HS-27A (cell line): ENCODE measurements around the gene NRXN3.

Source experiments
- DNase-seq: peaks from one replicate; pipeline ENCODE4 v3.0.0-alpha.2; 2012; ENCODE audit warnings: low read depth, missing footprints

NRXN3 gene

DNA sequence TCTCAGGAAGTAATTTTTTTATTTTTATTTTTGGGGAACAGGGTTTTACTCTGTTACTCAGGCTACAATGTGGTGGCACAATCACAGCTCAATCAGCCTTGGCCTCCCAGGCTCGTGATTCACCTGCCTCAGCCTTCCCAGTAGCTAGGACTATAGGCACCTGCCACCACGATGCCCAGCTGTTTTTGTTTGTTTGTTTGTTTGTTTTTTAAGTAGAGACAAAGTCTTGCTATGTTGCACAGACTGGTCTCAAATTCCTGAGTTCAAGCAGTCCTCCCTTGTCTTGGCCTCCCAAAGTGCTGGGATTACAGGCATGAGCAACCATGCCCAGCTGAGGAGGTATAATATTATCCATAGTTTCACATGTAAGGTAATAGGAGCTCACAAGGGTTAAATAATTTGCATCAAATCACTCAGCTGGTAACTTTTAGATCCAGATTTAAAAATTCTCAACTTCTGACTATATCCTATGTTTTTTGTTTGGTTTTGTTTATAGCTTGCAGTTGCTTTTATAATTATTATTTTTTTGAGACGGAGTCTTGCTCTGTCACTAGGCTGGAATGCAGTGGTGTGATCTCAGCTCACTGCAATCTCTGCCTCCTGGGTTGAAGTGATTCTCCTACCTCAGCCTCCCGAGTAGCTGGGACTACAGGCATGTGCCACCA lies 1411.9 kb downstream of the NRXN3 start:
- DNase-seq: no peak

DNA sequence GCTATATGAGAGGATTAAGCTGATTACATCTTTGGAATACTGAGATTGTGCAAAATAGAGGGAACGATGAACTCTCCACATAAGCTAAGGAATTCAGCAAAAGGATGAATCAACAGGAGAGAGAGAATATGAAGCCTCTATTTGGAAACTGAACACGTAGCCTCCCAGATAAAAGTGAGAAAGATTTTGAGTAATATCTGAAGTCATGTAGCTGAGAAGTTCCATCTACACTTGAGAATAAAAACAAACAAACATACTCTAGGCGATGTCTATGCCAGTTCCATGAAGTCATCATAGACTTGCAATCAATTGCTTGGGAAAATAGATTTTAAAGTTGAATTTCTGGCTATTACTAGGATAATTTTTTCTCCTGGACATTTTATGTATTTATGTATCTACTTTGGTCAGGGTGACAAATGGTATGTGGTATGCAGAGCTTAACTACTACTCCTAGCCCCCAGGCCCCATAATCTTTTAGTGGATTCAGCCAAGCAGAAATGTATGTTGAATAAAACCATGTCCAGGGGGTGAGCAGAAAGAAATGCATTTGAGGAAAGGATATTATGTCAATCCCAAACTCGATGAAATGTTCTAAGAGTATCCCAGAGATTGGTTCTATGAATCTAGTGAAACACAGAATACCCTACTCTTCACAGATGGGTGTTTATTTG lies 1413.7 kb downstream of the NRXN3 start:
- no peak for DNase-seq

- no peak for DNase-seq
Measured at GRCh38 chr14:79584679-79585078, 1414.5 kb downstream of the NRXN3 start.

DNA sequence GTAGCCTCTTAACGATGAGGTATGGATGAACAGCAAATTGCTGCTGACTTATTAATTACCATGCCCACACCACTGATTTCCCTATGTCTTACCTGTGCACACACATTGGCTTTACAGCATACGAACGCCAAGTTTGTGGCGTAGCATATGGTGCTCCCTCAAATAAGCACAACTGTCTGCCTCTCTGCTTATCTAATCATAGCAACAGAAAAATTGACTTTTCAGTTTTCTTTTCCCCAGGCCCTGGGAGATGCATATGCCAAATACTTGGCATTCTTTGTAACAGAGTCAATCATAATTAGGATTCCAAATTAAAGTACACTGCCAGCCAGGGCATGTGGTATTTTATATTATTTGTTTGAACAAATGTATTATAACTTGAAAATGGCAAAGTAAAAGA lies 1415.7 kb downstream of the NRXN3 start:
- DNase-seq: no peak

DNA sequence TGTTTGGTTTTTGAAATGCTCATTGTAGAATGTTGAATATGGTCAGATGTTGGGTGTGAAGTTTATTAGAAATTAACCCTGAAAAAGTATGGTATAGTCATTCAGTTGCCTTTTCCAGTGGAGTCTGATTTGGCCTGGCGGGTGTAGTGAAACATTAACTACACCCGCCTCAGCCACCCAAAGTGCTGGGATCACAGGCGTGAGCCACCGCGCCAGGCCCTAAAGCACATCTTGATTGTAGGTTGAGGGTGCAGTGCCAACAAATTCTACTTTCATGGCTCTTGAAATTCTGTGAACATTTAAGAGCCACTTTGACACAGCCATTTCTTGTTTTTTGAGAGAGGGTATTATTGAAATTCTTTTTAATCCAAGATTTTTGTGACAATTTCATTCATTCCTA lies 1416.2 kb downstream of the NRXN3 start:
- DNase-seq: no peak

DNA sequence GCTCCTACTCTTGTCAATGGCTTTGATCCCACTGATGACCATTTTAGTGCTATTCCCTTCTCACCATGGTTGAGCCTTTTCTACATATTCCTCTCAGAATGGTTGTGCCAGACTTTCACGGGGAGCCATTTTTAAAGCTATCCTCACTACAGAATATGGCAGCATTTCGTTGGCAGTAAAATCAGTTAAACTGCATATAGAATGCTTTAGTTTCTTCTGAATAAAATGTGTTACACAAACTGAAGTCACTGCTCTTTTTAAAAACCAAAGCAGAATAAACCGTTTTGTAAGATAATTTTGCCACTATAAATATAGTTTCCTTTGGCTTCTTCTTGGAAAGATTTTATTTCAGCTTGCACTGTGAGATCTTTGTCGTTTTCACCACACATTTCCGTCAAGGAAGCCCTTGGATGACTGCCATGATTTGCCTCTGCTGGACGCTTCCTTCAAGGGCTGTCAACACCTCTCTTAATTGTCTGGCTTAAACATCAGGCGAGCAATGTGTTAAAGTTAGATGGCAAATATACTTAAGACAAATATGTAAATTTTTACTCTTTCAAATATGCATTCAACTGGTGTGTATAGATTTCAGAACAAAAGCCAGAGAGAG lies 1416.9 kb downstream of the NRXN3 start:
- no peak for DNase-seq

DNA sequence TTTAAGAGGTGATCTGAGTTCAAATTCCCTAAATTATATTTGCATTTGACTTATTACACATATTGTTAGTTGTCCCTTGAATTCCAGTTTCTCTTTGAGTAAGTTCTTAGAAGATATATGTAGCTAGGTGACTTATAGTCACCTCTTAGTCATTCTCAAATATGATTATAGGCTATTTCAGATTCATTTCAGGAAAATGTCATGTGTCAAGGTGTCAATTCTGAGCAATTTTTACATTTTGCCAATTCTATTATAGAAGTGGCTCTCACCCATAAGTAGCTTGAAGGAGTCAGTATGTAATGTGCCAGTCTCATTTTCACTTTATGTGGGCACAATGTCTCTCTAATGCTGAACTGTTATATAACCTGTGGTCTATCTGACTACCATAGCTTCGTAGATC lies 1417.7 kb downstream of the NRXN3 start:
- DNase-seq: no peak

GRCh38 chr14:79588398-79588797 lies 1418.2 kb downstream of the NRXN3 start:
- no peak for DNase-seq

GRCh38 chr14:79596551-79596950 lies 1426.4 kb downstream of the NRXN3 start:
- no peak for DNase-seq

DNA sequence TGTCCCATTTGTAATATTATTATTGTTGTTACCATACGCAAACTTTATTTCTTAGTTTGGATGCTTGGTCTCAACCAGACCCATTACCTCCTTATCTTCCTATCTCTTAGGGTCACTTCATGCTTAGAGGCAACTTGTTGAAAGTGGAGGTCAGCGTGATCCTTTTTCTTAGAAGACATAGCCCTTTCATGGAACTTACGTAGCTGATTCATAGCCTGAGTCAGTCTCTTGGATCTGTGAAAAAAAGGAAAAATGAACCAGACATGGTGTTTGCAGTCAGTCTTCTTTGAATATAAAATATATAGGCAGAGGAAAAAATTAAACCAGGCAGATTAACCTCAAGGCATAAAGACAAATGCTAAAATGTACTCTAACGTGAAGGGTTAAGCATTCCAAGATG lies 1427.4 kb downstream of the NRXN3 start:
- no peak for DNase-seq

DNA sequence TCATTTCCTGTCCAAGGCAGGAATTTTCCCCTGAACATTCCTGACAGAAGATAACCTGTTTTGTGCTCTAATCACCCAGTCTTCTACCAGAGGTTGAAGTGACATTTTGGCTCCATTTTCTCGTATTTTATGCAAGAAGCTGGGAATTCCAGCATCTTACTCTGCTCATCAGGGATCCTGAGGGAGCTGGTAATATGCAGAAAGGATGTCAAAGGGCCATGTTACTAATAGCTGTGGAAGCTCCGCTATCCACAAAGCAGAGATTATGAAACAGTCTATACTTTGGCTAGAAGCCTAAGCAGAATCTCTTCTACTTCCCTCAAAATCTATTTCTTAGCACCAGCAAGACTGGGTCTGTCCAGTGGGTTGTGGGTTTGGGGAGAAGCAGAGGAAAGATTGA lies 1428.2 kb downstream of the NRXN3 start:
- DNase-seq: no peak

GRCh38 chr14:79599239-79599638 lies 1429.1 kb downstream of the NRXN3 start:
- DNase-seq: no peak

- DNase-seq: no peak
Measured at GRCh38 chr14:79600406-79600805, 1430.2 kb downstream of the NRXN3 start.

DNA sequence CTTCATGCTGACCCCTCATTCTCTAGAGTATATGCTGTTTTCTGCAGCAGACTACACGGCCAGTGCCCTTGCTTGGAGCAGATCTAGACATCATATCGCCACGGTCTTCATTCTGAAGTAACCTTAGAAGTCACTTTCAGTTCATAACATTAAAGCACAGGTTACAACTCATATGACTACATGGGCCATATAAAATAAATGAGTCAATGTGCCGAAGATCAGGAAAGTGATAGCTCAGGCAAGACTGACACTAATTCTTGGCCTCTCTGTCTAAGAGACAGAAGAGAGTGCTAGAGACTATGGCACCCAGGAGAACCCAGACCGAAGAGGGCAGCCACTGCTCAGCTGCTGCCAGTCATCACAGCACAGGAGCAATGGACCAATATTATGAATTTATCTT lies 1431.4 kb downstream of the NRXN3 start:
- no peak for DNase-seq

DNA sequence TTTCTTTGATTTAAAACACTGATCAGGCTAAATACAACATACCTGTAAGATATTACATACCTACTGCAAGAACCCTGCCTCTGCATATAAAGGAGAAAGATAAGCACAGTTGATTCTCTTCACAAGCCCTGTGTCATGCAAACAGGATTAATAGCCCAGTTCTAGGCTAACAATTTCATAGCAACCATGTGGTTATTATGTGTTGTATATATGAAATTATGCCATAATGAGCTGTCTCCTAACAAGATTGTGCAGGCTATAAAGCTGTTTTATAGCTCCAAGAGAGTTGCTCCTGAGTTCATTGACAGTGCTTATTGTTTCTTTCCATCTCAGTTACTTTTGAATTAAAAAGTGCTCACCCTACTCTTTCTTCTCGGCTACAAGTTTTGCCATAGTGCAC lies 1431.9 kb downstream of the NRXN3 start:
- no peak for DNase-seq

DNA sequence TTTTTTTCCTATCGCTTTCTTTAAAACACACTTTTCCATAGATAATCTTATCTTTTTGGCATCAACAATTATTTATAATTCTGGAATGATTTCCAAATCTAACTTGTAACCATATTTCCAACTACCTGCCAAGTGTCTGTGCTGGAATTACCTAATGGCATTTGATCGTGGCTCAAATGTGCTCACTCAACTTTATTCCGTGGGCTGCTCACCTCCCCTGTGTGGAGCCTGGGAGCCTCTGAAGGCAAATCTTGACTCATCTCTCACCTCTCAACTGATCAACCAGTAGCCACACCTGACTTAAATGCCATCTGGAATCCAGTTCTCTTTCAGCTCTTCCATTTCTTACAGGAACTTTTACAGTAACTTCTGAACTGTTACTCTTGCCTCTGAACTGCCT lies 1432.6 kb downstream of the NRXN3 start:
- DNase-seq: no peak

DNA sequence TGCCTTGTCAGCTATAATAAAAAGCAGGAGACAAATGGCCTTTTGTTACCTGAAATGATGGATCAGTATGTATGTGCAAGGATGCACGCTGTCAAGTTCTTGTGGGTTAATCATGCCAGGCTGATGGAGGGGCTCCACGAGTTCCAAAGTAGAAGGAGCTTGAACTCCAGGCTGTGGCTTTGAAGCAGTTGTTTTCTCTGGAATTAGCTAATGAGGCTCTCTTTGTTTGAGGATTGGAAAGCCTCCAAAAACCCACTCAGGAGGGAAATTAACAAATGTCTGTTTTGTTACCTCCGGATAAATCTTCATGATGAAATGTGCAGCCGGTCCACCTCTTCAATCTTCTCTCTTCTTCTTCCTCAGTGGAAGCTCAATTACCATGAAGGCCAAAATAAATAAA lies 1435.7 kb downstream of the NRXN3 start:
- DNase-seq: no peak

DNA sequence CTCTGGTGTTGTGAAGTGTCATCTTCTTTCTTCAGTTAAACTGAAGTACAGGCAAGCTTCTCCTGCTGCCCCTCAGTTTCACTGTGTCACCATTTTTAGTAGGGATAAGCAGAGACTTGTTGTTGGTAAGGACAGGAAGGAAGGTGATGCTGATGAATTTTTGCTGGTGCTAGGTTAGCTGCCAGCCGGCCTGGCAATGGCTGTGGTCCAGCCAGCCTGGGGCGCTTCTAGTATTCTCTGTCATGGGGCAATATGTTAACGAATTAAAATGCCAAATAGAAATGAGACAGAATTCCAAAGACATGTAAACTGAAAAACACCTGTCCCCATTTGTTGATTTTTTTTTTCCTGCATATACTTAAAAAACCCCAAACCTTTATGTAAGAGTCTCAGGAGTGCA lies 1438.3 kb downstream of the NRXN3 start:
- no peak for DNase-seq

DNA sequence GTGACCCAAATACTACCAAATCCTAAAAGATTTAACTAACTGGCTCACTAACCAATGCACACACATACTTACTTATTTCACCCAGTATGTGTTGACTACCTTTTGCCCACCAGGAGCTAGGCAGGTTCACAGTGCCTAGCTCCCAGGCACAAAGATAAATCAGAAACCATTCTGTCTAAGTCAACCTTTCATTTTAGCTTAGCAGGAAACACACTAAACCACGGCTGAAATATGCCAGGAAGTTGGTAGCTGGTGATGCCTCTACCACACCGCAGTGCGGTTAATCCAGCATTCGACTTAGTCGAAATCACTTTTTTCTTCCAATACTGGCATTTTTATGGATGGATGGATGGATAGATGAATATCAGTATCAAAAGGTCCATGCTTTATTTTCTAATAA lies 1443.5 kb downstream of the NRXN3 start:
- DNase-seq: no peak

DNA sequence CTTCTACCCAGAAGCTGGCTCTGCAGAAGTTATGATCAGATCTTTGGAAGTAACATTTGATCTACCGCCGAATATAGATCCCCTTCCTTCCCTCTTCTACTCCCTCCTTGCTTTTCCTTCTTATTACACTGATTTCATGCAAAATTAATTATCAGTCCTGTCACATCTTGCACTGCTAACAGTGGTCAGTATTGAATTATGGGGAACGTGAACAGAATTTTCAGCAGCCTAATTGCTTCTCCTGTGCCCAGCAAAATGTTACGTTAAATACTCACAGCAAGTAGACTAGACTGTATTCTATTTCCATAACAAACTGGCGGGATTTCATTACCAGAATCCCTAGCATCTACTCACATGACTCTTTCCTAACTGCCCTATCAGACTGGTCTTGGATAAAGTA lies 1444.3 kb downstream of the NRXN3 start:
- DNase-seq: no peak

- DNase-seq: no peak
Measured at GRCh38 chr14:79627058-79627457, 1456.9 kb downstream of the NRXN3 start.

GRCh38 chr14:79629411-79630287 lies 1459.5 kb downstream of the NRXN3 start:
- DNase-seq: no peak
